DOHH2 (cell line): ENCODE measurements around the gene RCL1.

Experiments
- H3F3A ChIP-seq: fragments of 200-600 bp; sonication (generic), shearing (Covaris generic); 2 replicates; pipeline ENCODE4 v1.6.0; 2016; ENCODE audit warnings: antibody characterized with exemption, mild to moderate bottlenecking; ENCODE audit not compliant: control insufficient read depth, insufficient read depth
- H3K27ac ChIP-seq: fragments of 200-600 bp; sonication (generic); 2 replicates; pipeline ENCODE4 v1.5.1; 2014; ENCODE audit warnings: low read depth, mild to moderate bottlenecking, low read length, moderate library complexity
- H3K27me3 ChIP-seq: fragments of 200-600 bp; sonication (generic); 2 replicates; pipeline ENCODE4 v1.6.1; 2014; ENCODE audit warnings: mild to moderate bottlenecking, low read length, mixed read lengths; ENCODE audit not compliant: control insufficient read depth
- H3K36me3 ChIP-seq: fragments of 200-600 bp; sonication (generic); 2 replicates; pipeline ENCODE4 v1.6.1; 2014; ENCODE audit warnings: mild to moderate bottlenecking, low read length, moderate library complexity, mixed read lengths; ENCODE audit not compliant: control insufficient read depth
- H3K4me1 ChIP-seq: fragments of 200-600 bp; sonication (generic); 2 replicates; pipeline ENCODE4 v1.6.1; 2014; ENCODE audit warnings: mild to moderate bottlenecking, low read length, mixed read lengths; ENCODE audit not compliant: control insufficient read depth
- H3K4me2 ChIP-seq: fragments of 200-600 bp; sonication (generic); 2 replicates; pipeline ENCODE4 v1.6.0; 2014; ENCODE audit warnings: mild to moderate bottlenecking, low read length, moderate library complexity
- H3K4me3 ChIP-seq: fragments of 200-600 bp; sonication (generic); 2 replicates; pipeline ENCODE4 v1.5.1; 2014; ENCODE audit warnings: mild to moderate bottlenecking, low read length, mixed read lengths
- H3K79me2 ChIP-seq: fragments of 200-600 bp; sonication (generic); 2 replicates; pipeline ENCODE4 v1.6.1; 2014; ENCODE audit warnings: mild to moderate bottlenecking, low read length, mixed read lengths; ENCODE audit not compliant: control insufficient read depth
- H3K9me2 ChIP-seq: fragments of 200-600 bp; sonication (generic); replicated peaks from 2 replicates; pipeline ENCODE4 v1.6.1; 2014; ENCODE audit warnings: mild to moderate bottlenecking, low read length, mixed read lengths; ENCODE audit not compliant: control insufficient read depth
- H3K9me3 ChIP-seq: fragments of 200-600 bp; sonication (generic); 2 replicates; pipeline ENCODE4 v1.6.1; 2014; ENCODE audit warnings: antibody characterized with exemption, low read length, mixed read lengths; ENCODE audit not compliant: control insufficient read depth, insufficient read depth
- H4K20me1 ChIP-seq: fragments of 200-600 bp; sonication (generic); 2 replicates; pipeline ENCODE4 v1.6.0; 2014; ENCODE audit warnings: low read depth, mild to moderate bottlenecking, antibody characterized with exemption, low read length, moderate library complexity; ENCODE audit not compliant: control insufficient read depth, insufficient read depth
- CTCF ChIP-seq: fragments of 200-600 bp; sonication (generic); IDR thresholded peaks from one replicate; pipeline ENCODE4 v1.5.1; 2014; ENCODE audit warnings: antibody characterized with exemption, mild to moderate bottlenecking, low read depth, low read length; ENCODE audit not compliant: poor library complexity, severe bottlenecking
- EZH2phosphoT487 ChIP-seq: fragments of 200-600 bp; sonication (generic); IDR thresholded peaks from 2 replicates; pipeline ENCODE4 v1.6.1; 2017; ENCODE audit warnings: borderline replicate concordance, mild to moderate bottlenecking, antibody characterized with exemption, low read length, moderate library complexity, mixed read lengths

RCL1 gene

GRCh38 chr9:4833781-4834560 lies 41.2 kb downstream of the RCL1 start:
- Histone ChIP-seq H3K9me3 (no peaks in the 10 kb centered on the region), H4K20me1 (0 out of 2 replicates have a peak, but pooled peaks cover 3% of the 10 kb centered on the region), H3K4me3 (no peak overlapping the region), H3K4me1 (no peaks in the 10 kb centered on the region), H3K9me2 (no peaks in the 10 kb centered on the region), H3K27me3 (no peaks in the 10 kb centered on the region), H3F3A (no peaks in the 10 kb centered on the region), H3K79me2 (peaks cover 23% of the 10 kb centered on the region), H3K27ac (no peak overlapping the region), H3K4me2 (no peak overlapping the region), H3K36me3 (peaks cover 53% of the 10 kb centered on the region)
- TF ChIP-seq EZH2phosphoT487 = no peak
- no peak for TF ChIP-seq CTCF

- H3K27ac ChIP-seq = no peak overlapping the region
- H3K27me3 ChIP-seq = no peaks in the 10 kb centered on the region
- 0 out of 2 replicates have a peak, but pooled peaks cover 3% of the 10 kb centered on the region for H4K20me1 ChIP-seq
- peaks cover 47% of the 10 kb centered on the region for H3K36me3 ChIP-seq
- TF ChIP-seq EZH2phosphoT487 (no peak), CTCF (no peak)
- H3K4me3 ChIP-seq = no peak overlapping the region
- no peaks in the 10 kb centered on the region for H3K9me3 ChIP-seq
- H3K4me1 ChIP-seq = no peaks in the 10 kb centered on the region
- no peaks in the 10 kb centered on the region for H3K9me2 ChIP-seq
- H3F3A ChIP-seq = no peaks in the 10 kb centered on the region
- no peak overlapping the region for H3K4me2 ChIP-seq
- peaks cover 4% of the 10 kb centered on the region for H3K79me2 ChIP-seq
These were observed 43.9 kb downstream of the RCL1 start for GRCh38 chr9:4836676-4837075.

- Histone ChIP-seq H3F3A (no peaks in the 10 kb centered on the region), H3K27me3 (no peaks in the 10 kb centered on the region), H3K4me3 (no peak overlapping the region), H3K4me1 (no peaks in the 10 kb centered on the region), H3K9me2 (no peaks in the 10 kb centered on the region), H4K20me1 (0 out of 2 replicates have a peak, but pooled peaks cover 3% of the 10 kb centered on the region), H3K4me2 (no peak overlapping the region), H3K36me3 (peaks cover 48% of the 10 kb centered on the region), H3K27ac (no peak overlapping the region), H3K9me3 (no peaks in the 10 kb centered on the region), H3K79me2 (no peaks in the 10 kb centered on the region)
- TF ChIP-seq EZH2phosphoT487 (no peak), CTCF (no peak)
These were observed 44.8 kb downstream of the RCL1 start for GRCh38 chr9:4837261-4838188.
